Measurements from ENCODE around the gene P2RX5.
A peak's percentile ranks its signal among the peaks of the same experiment; 100 is the strongest.

P2RX5 gene

DNA sequence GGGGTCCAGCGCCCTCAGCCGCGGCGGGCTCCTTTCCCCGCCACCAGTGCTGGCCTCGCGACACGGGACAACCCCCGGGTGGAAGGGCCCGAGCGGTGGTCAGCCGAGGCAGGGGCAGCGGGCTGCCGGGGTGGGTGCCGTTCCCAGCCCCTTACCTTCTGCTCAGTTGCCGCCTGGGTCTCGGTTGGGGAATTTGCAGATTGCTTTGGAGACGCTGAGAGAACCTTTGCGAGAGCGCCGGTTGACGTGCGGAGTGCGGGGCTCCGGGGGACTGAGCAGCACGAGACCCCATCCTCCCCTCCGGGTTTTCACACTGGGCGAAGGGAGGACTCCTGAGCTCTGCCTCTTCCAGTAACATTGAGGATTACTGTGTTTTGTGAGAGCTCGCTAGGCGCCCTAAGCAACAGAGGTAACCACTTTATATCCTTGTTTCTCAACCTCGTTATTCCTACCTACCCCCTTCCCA, 59.0 kb downstream of the P2RX5 start:
- Mint-ChIP-seq H3K27ac (no peak overlapping the region), H3K4me1 (ENCODE audit: low read depth) (peaks cover 51% of the 10 kb centered on the region)

DNA sequence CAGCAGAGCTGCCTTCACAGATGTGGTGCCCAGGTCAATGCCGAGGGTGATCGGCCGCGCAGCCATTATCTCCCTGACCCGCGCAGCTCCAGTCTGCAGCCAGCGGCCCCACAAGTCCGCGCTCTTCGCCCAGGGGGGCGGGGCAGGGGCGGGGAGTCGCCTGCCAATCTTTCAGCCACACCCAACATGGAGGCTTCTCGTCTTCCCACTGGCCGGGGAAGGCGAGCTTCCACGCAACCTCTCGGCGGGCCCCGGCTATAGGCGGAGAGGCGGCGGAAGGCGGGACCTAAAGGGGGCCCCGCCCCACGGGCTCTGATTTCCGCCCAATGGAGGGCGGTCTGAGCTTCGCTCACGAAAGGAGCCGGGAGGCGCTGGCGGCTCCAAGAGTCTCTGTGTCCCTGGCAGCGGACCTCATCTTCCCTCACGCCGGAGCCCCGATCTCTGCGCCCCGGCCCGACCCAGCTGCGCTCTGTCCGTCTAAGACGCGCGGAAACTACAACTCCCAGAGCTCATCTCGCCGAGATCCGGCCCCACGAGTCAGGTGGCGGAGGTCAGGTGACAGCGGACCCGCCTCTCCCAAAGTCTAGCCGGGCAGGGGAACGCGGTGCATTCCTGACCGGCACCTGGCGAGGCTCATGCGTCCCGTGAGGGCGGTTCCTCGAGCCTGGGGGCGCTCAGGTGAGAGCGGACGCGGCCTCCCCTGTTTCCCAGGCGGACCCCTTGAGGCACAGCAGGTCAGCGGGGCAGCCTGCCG, 59.6 kb downstream of the P2RX5 start, which contains the start of the genes CTNS and SHPK:
Gene CTNS (plus strand): TSS at position 607 of the 754 bp plus-strand sequence. CDS start 3,447 bp downstream, outside the sequence.
Gene SHPK (minus strand): TSS at position 97 of the 754 bp plus-strand sequence. CDS start 31 bp downstream, at position 66.
- H3K4me1 Mint-ChIP-seq (ENCODE audit: low read depth), result peaks cover 51% of the 10 kb centered on the region
- H3K4me3 Mint-ChIP-seq, result peak within 1 kb of the TSS; percentile 89
- H3K36me3 Mint-ChIP-seq (ENCODE audit: low read depth), result peaks cover 21% of the 10 kb centered on the region
- no peaks in the 10 kb centered on the region for H3K27me3 Mint-ChIP-seq
- peak within 1 kb of the TSS; percentile 96 for H3K27ac Mint-ChIP-seq
- H3K9me3 Mint-ChIP-seq, result no peaks in the 10 kb centered on the region

More for the DNA sequence above, 59.0 kb downstream of the P2RX5 start:
- Mint-ChIP-seq H3K36me3 (ENCODE audit: low read depth) (peaks cover 21% of the 10 kb centered on the region), H3K4me3 (peak overlapping the region; percentile 89), H3K9me3 (no peaks in the 10 kb centered on the region), H3K27me3 (no peaks in the 10 kb centered on the region)

DNA sequence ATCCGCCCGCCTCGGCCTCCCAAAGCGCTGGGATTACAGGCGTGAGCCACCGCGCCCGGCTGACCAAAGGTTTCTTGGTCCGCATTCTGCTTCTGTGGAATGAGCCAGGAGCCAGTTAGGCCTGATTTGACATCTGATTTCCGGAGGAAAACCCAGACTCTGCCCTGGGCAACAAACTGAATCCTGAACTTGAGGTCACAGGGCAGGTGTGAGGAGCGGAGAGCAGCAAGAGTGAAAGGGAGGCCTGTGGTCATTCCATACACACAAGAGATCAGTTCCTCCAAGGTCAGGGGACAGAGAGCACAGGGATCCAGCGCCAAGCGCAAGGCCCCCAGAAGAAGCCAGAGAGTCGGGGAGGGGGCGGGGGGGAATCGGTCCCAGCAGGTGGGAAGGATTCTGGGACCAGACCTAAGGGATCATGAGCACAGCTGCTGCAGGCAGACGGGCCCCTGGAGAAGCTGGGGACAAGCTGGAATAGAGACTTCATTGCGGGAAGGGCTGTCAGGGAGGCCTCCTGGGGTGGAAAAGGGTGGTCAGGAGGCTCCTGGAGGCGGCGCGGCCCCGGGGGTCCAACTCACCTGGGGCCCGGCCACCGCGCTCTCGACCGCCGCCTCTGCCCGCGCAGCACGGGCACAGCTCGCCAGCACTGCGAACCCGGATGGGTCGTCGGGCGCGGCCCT, 60.3 kb downstream of the P2RX5 start:
- H3K27me3 Mint-ChIP-seq, result no peaks in the 10 kb centered on the region
- peak overlapping the region; percentile 89 for H3K4me3 Mint-ChIP-seq
- peaks cover 46% of the 10 kb centered on the region for H3K4me1 Mint-ChIP-seq (ENCODE audit: low read depth)
- H3K9me3 Mint-ChIP-seq, result no peaks in the 10 kb centered on the region
- peaks cover 21% of the 10 kb centered on the region for H3K36me3 Mint-ChIP-seq (ENCODE audit: low read depth)
- H3K27ac Mint-ChIP-seq, result no peak overlapping the region

DNA sequence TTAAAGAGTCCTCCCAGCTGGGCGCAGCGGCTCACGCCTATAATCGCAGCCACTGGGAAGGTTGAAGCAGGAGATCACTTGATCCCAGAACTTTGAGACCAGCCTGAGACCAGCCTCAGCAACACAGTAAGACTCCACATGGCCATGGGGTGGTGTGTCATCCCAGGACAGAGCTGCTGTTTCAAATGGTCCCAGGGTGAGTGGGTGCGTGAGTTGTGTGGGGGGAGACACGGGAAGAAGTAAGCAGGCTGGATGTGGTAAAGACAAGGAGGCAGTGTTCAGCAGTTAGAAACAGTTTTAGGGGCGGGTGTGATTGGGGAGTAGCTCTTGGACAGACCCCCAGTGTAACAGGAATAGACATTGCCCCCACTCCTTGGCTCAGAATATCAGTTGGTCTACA, 63.7 kb downstream of the P2RX5 start:
- H3K27ac Mint-ChIP-seq, result no peak overlapping the region
- H3K9me3 Mint-ChIP-seq, result no peaks in the 10 kb centered on the region
- no peaks in the 10 kb centered on the region for H3K27me3 Mint-ChIP-seq
- H3K4me3 Mint-ChIP-seq, result no peak overlapping the region
- peaks cover 27% of the 10 kb centered on the region for H3K36me3 Mint-ChIP-seq (ENCODE audit: low read depth)
- H3K4me1 Mint-ChIP-seq (ENCODE audit: low read depth), result peaks cover 18% of the 10 kb centered on the region

DNA sequence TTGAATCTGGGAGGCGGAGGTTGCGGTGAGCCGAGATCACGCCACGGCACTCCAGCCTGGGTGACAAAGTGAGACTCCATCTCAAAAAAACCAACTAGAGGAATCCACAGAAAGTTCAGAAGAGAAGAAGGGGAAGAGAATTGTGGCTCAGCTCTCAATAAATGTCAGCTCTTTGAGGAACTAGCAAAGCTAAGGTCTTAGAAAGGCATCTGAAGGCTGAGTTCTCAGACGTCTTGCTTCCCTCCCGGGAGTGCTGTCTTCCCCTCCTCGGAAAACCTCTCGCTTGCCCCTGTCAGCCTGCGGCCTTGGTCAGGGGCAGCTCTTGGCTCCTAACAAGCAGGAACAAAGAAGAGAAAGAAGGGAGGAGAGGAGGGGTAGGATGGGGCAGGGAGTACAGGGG, 65.2 kb downstream of the P2RX5 start:
- Mint-ChIP-seq H3K27ac (no peak overlapping the region), H3K4me1 (ENCODE audit: low read depth) (peaks cover 15% of the 10 kb centered on the region), H3K36me3 (ENCODE audit: low read depth) (peaks cover 37% of the 10 kb centered on the region), H3K4me3 (no peak overlapping the region), H3K27me3 (no peaks in the 10 kb centered on the region), H3K9me3 (no peaks in the 10 kb centered on the region)

DNA sequence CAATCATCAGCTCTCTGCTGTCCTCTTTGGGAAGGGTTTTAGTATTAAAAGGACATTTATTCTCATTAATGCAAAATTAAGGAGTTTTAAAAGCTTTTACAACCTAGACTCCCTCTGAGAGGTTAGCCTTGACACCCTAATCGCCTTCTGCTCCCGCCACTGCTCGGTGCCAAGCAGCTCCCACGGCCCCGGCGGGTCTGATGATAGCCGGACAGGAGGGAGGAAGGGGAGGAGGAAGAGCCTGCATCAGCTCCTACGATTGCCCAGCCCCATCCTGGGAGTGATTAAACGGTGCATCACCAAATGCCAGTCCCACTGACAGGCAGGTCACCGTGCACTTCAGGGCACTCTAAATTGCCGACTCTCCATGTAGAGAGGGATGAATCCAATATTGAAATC, 68.2 kb downstream of the P2RX5 start:
- Mint-ChIP-seq H3K36me3 (ENCODE audit: low read depth) (peaks cover 44% of the 10 kb centered on the region), H3K4me3 (no peak overlapping the region), H3K4me1 (ENCODE audit: low read depth) (no peaks in the 10 kb centered on the region), H3K27ac (no peak overlapping the region), H3K9me3 (no peaks in the 10 kb centered on the region), H3K27me3 (no peaks in the 10 kb centered on the region)

DNA sequence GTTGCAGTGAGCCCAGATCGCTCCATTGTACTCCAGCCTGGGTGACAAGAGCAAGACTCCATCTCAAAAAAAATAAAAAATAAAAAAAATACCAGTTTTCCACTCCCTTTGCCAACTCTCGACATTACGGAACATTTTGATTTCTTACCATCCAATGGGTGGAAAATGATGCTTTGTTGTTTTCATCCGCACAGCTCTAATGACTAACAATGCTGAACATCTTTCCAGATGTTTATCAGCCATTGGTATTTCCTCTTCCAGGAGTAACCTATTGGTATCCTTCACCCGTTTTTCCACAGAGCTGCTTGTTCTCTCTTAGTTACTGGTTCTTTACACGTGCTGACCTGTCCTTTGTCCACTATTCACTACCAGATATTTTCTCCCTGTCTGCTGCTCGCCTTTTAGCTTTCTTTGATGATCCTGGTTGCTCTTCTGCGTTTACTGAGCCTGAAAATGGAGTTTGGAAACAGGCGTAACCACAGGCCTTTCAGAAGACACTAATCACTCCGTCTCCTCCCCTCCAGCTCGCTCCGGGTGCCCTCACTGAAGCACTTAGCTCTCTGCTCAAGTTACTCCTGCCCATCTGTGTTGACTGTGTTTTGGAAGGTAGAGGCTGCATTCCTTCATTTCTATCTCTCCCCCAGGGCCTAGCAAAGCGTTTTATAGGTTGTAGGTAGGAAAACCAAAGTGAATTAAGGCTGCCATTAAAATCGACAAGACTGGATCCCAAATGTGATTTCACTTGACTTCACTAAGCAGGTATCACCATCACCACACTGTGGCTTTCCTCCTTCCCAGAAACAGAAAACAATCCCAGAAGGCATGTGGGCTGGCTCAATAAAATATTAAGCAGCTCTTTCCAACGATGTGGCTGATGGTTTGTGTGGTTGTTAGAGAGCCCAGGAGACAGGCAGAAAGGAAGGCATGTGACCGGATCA, 68.9 kb downstream of the P2RX5 start:
- Mint-ChIP-seq H3K4me3 (no peak overlapping the region), H3K4me1 (ENCODE audit: low read depth) (no peaks in the 10 kb centered on the region), H3K9me3 (no peaks in the 10 kb centered on the region), H3K36me3 (ENCODE audit: low read depth) (peaks cover 38% of the 10 kb centered on the region), H3K27ac (no peak overlapping the region), H3K27me3 (no peaks in the 10 kb centered on the region)

All from stimulated activated naive CD8-positive, alpha-beta T cell treated with anti-CD3 and anti-CD28 coated beads, Interleukin-15, Interleukin-2, amounts not matched to agents 100 ng/mL and 50 ng/mL, for 24 hours (primary cell).